SK-N-SH (cell line): Measurements from ENCODE around the gene HOXA2. TPM values are rescaled to one million over a fixed set of nuclear protein-coding genes. Genes with fewer than 3 reads are reported as not detected.

Experiments
- CTCF ChIA-PET: fragments of 300-600, 350-600 bp; formaldehyde crosslinking; extraction: SDS; loops from one replicate; lab custom pipeline; 2021; lab: Yijun Ruan, JAX
- POLR2A ChIA-PET: fragments of 350-600 bp; sonication (Branson Sonifier 250); formaldehyde crosslinking; extraction: SDS; loops from one replicate; lab custom pipeline; 2020; ENCODE audit warnings: antibody characterized with exemption, inconsistent platforms; lab: Yijun Ruan, JAX
- DNase-seq: peaks from one replicate; pipeline ENCODE4 v3.0.0; 2012
- H2AFZ ChIP-seq: fragments of 200-600 bp; sonication (generic); 2 replicates; pipeline ENCODE4 v1.8.1; 2016; ENCODE audit warnings: antibody characterized with exemption, mild to moderate bottlenecking, low read depth
- H3F3A ChIP-seq: fragments of 200-600 bp; sonication (generic); replicated peaks from 2 replicates; pipeline ENCODE3; 2016; ENCODE audit warnings: antibody characterized with exemption, mild to moderate bottlenecking; ENCODE audit not compliant: insufficient read depth
- H3K27ac ChIP-seq, 2 experiments: fragments of 200-500 bp in 1 of 2; fragments of 200-600 bp in 1 of 2; sonication (Bioruptor generic) in 1 of 2; sonication (generic), shearing (Covaris generic) in 1 of 2; 2 replicates each; pipeline versions ENCODE4 v1.5.1 to v1.6.1; 2014 to 2016; ENCODE audit warnings: low read depth in 2 of 2, inconsistent platforms in 1 of 2, low read length in 1 of 2, mild to moderate bottlenecking in 1 of 2, mixed read lengths in 1 of 2
- H3K27me3 ChIP-seq: fragments of 200-600 bp; sonication (generic), shearing (Covaris generic); 2 replicates; pipeline ENCODE4 v1.6.1; 2016; ENCODE audit warnings: mixed run types; ENCODE audit not compliant: insufficient read depth
- H3K36me3 ChIP-seq, 2 experiments: fragments of 200-500 bp in 1 of 2; fragments of 200-600 bp in 1 of 2; sonication (Bioruptor generic) in 1 of 2; sonication (generic) in 1 of 2; replicated peaks in 1 of 2; 2 replicates each; pipeline versions ENCODE3 to v1.5.1; 2014 to 2016; ENCODE audit warnings: low read length in 1 of 2, mild to moderate bottlenecking in 1 of 2; ENCODE audit not compliant: insufficient read depth in 2 of 2, control insufficient read depth in 1 of 2
- H3K4me1 ChIP-seq, 2 experiments: fragments of 200-500 bp in 1 of 2; fragments of 200-600 bp in 1 of 2; sonication (Bioruptor generic) in 1 of 2; sonication (generic), shearing (Covaris generic) in 1 of 2; 2 replicates each; pipeline versions ENCODE4 v1.5.1 to v1.6.1; 2014 to 2016; ENCODE audit warnings: low read depth in 1 of 2, low read length in 1 of 2, mixed run types in 1 of 2; ENCODE audit not compliant: insufficient read depth in 2 of 2, control insufficient read depth in 1 of 2
- H3K4me2 ChIP-seq: fragments of 200-600 bp; sonication (generic), shearing (Covaris generic); 2 replicates; pipeline ENCODE4 v1.6.1; 2017; ENCODE audit warnings: mixed run types
- H3K4me3 ChIP-seq, 2 experiments: fragments of 200-500 bp in 1 of 2; fragments of 200-600 bp in 1 of 2; sonication (Bioruptor generic) in 1 of 2; sonication (generic), shearing (Covaris generic) in 1 of 2; 2 replicates each; pipeline versions ENCODE4 v1.5.1 to v1.8.1; 2014 to 2016; ENCODE audit warnings: low read depth in 2 of 2, inconsistent platforms in 1 of 2, low read length in 1 of 2, mild to moderate bottlenecking in 1 of 2, mixed read lengths in 1 of 2, moderate library complexity in 1 of 2
- H3K79me2 ChIP-seq: fragments of 200-600 bp; sonication (generic); 2 replicates; pipeline ENCODE4 v1.8.1; 2017; ENCODE audit warnings: mild to moderate bottlenecking; ENCODE audit not compliant: insufficient read depth
- H3K9ac ChIP-seq: fragments of 200-600 bp; sonication (generic); 2 replicates; pipeline ENCODE4 v1.6.1; 2017; ENCODE audit warnings: mixed run types
- H3K9me2 ChIP-seq: fragments of 200-600 bp; sonication (generic); 2 replicates; pipeline ENCODE4 v1.6.1; 2017; ENCODE audit warnings: mixed run types
- H3K9me3 ChIP-seq: fragments of 200-600 bp; sonication (generic); 2 replicates; pipeline ENCODE4 v1.6.1; 2017; ENCODE audit warnings: mixed run types, mild to moderate bottlenecking, moderate library complexity
- H4K20me1 ChIP-seq: fragments of 200-600 bp; sonication (generic); 2 replicates; pipeline ENCODE4 v1.6.1; 2017; ENCODE audit warnings: mild to moderate bottlenecking, mixed run types; ENCODE audit not compliant: insufficient read depth
- EP300 ChIP-seq, 2 experiments: IDR thresholded peaks; 2 replicates each; pipeline versions ENCODE4 v1.4.0 to v1.6.1; 2012; ENCODE audit warnings: borderline replicate concordance in 1 of 2, low read depth in 1 of 2, low read length in 1 of 2
- EZH2phosphoT487 ChIP-seq: fragments of 200-600 bp; sonication (generic); IDR thresholded peaks from 2 replicates; pipeline ENCODE4 v1.6.1; 2017; ENCODE audit warnings: low read depth, mixed run types, mild to moderate bottlenecking, antibody characterized with exemption, moderate library complexity, borderline replicate concordance
- GABPA ChIP-seq: IDR thresholded peaks from 2 replicates; pipeline ENCODE4 v1.4.0; 2012; ENCODE audit warnings: low read depth, mild to moderate bottlenecking
- MEF2A ChIP-seq: IDR thresholded peaks from 2 replicates; pipeline ENCODE4 v1.4.0; 2012; ENCODE audit warnings: low read depth, borderline replicate concordance
- RCOR1 ChIP-seq: fragments of 150-350 bp; IDR thresholded peaks from 2 replicates; pipeline ENCODE4 v1.6.1; 2017; ENCODE audit warnings: antibody characterized with exemption, low read length
- TAF1 ChIP-seq: IDR thresholded peaks from 2 replicates; pipeline ENCODE4 v1.6.1; 2012; ENCODE audit warnings: low read depth, mild to moderate bottlenecking, low read length, moderate library complexity, borderline replicate concordance
- WGBS: methylation state at CpG from one replicate; pipeline ENCODE4 v1.1.6; 2017; ENCODE audit warnings: low lambda C conversion rate; 5-methylcytosine and 5-hydroxymethylcytosine counted together
- polyA plus RNA-seq, 3 experiments: library from polyadenylated mRNA; depleted of rRNA; stranded (reverse); fragments of >200 nt; gene quantifications; 2 replicates each; pipeline ENCODE4 v1.2.3, GENCODE V29; 2012
- TF ChIP-seq, protein P1 (sequence below): IDR thresholded peaks from 2 replicates; pipeline ENCODE4 v1.4.0; 2012; ENCODE audit warnings: low read depth, borderline replicate concordance

The HOXA2 gene
- polyA plus RNA-seq, 1 of the 3 experiments (the other 2 are of a cell fraction) = not detected

- H3K79me2 ChIP-seq = no peaks in the 10 kb centered on the region
- ChIA-PET POLR2A (no interaction called here), CTCF (interaction anchor here (1.0 to 2.0 kb wide), 4 partner anchors 8 to 36 kb away, joined by 3 to 4 read pairs (median 3); no protein-coding TSS in a partner anchor)
These were observed 6.4 kb downstream of the HOXA2 start, which contains the start of gene HOXA1 for GRCh38 chr7:27095897-27096767. TSS of gene HOXA1 (minus strand) at chr7:27096000. CDS start at chr7:27095912, 88 bp downstream.

GRCh38 chr7:27095050-27095896 lies 7.2 kb downstream of the HOXA2 start:
- H3K27ac ChIP-seq = no peak overlapping the region
- H3K9me3 ChIP-seq = no peaks in the 10 kb centered on the region
- CTCF ChIA-PET = no interaction called here
- H3K4me2 ChIP-seq = no peak overlapping the region
- H3K9ac ChIP-seq = no peak overlapping the region
- POLR2A ChIA-PET = no interaction called here
- H3K36me3 ChIP-seq = no peaks in the 10 kb centered on the region
- H3K79me2 ChIP-seq = no peaks in the 10 kb centered on the region
- WGBS = 23% methylated on average over 26 of the region's 33 CpGs
- H2AFZ ChIP-seq = no peak overlapping the region
- no peaks in the 10 kb centered on the region for H4K20me1 ChIP-seq
- H3K4me1 ChIP-seq = no peaks in the 10 kb centered on the region; a peak in 1 of 4 replicates
- H3F3A ChIP-seq = no peaks in the 10 kb centered on the region
- DNase-seq = no peak
- H3K9me2 ChIP-seq = no peaks in the 10 kb centered on the region
- TF ChIP-seq EP300 (IDR thresholded peaks at IDR 0.05; ENCODE audit: borderline replicate concordance in 1 of 2, low read depth in 1 of 2, low read length in 1 of 2) = no peak
- no peak for TF ChIP-seq MEF2A
- no peak for TF ChIP-seq RCOR1
- peaks cover 96% of the 10 kb centered on the region for H3K27me3 ChIP-seq
- H3K4me3 ChIP-seq = no peak overlapping the region

More at GRCh38 chr7:27095897-27096767, 6.4 kb downstream of the HOXA2 start, which contains the start of gene HOXA1:
- TF ChIP-seq TAF1 (no peak), EZH2phosphoT487 (peak; percentile 39; the same call in 1 of the 2 replicates), GABPA (no peak)
- TF ChIP-seq, protein P1, sequence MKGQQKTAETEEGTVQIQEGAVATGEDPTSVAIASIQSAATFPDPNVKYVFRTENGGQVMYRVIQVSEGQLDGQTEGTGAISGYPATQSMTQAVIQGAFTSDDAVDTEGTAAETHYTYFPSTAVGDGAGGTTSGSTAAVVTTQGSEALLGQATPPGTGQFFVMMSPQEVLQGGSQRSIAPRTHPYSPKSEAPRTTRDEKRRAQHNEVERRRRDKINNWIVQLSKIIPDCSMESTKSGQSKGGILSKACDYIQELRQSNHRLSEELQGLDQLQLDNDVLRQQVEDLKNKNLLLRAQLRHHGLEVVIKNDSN = peak; percentile 77
- TF ChIP-seq, all 33 proteins: peak for 2
- Histone ChIP-seq H3K4me1 (no peaks in the 10 kb centered on the region; a peak in 1 of 4 replicates), H3K9me2 (no peaks in the 10 kb centered on the region), H3K36me3 (no peaks in the 10 kb centered on the region), H4K20me1 (no peaks in the 10 kb centered on the region), H3K4me2 (peak within 1 kb of the TSS; percentile 42), H3K27ac (no peak within 1 kb of the TSS), H3K9me3 (no peaks in the 10 kb centered on the region), H3K4me3 (peak within 1 kb of the TSS in 1 of 2 experiments; percentile 24; a peak in 2 of 4 replicates), H3K27me3 (peaks cover 97% of the 10 kb centered on the region), H3F3A (no peaks in the 10 kb centered on the region), H2AFZ (no peak within 1 kb of the TSS), H3K9ac (no peak within 1 kb of the TSS)
- no peak for DNase-seq
- WGBS = 4% methylated on average over 56 of the region's 68 CpGs
